Glutamatergic neuron (in vitro differentiated cells): Measurements from ENCODE around the gene FAM229A. TPM values are rescaled to one million over a fixed set of nuclear protein-coding genes. Genes with fewer than 3 reads are reported as not detected.

Experiments used
- DNase-seq: peaks from one replicate; pipeline ENCODE4 v3.0.0; 2022
- H3K27ac Mint-ChIP-seq: one replicate; pipeline ENCODE4 v1.8.0; 2020; ENCODE audit warnings: mild to moderate bottlenecking, mixed read lengths, inconsistent platforms; ENCODE audit not compliant: unreplicated experiment
- H3K27me3 Mint-ChIP-seq: one replicate; pipeline ENCODE4 v1.8.0; 2020; ENCODE audit warnings: mild to moderate bottlenecking, moderate library complexity, mixed read lengths, inconsistent platforms; ENCODE audit not compliant: unreplicated experiment
- H3K36me3 Mint-ChIP-seq: one replicate; pipeline ENCODE4 v1.8.0; 2020; ENCODE audit warnings: mild to moderate bottlenecking, mixed read lengths, inconsistent platforms; ENCODE audit not compliant: unreplicated experiment
- H3K4me1 Mint-ChIP-seq: one replicate; pipeline ENCODE4 v1.8.0; 2020; ENCODE audit warnings: mild to moderate bottlenecking, low read depth, mixed read lengths, inconsistent platforms; ENCODE audit not compliant: unreplicated experiment
- H3K4me3 Mint-ChIP-seq: one replicate; pipeline ENCODE4 v1.8.0; 2020; ENCODE audit warnings: mild to moderate bottlenecking, mixed read lengths, inconsistent platforms; ENCODE audit not compliant: unreplicated experiment
- H3K9me3 Mint-ChIP-seq: one replicate; pipeline ENCODE4 v1.8.0; 2020; ENCODE audit warnings: mild to moderate bottlenecking, moderate library complexity, mixed read lengths, inconsistent platforms; ENCODE audit not compliant: unreplicated experiment
- total RNA-seq: library from RNA; stranded (reverse); fragmentation: NEBNext Ultra II Directional; extraction: Animal tissue kit (Norgen Biotek cat#: 25700); gene quantifications from one replicate; pipeline ENCODE4 v1.2.1, GENCODE V29; 2021; ENCODE audit not compliant: unreplicated experiment
- TF ChIP-seq, protein P1 (sequence below): fragments of 200-600 bp; sonication (generic); IDR thresholded peaks from one replicate; pipeline ENCODE4 v1.5.0; 2021; ENCODE audit not compliant: partially characterized antibody, unreplicated experiment

The FAM229A gene
- total RNA-seq, 1 donor from 2014 or later, result 21.8 TPM

DNA sequence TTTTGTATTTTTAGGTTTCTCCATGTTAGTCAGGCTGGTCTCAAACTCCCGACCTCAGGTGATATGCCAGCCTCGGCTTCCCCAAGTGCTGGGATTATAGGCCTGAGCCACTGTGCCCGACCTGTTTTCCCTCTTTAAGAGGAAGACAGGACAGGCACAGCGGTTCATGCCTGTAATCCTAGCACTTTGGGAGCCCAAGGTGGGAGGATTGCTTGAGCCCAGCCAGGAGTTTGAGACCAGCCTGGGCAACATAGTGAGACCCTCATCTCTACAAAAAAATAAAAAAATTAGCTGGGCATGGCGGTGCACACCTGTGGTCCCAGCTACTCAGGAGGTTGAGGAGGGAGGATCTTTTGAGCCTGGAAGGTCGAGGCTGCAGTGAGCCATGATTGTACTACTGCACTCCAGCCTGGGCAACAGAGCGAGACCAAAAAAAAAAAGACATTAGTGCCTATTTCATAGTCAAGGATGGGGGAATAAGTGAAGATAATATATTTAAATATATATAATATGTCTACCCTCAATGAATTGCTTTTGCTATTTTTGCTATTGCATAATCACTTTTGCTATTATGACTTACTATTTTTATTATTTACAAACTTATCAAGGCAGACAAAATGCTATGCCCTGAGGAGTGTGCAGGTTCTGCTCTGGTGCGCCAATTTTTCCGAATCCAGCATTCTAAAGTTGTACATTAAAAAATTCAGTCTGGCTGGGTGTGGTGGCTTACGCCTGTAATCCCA, 44.0 kb downstream of the FAM229A start:
- no peaks in the 10 kb centered on the region for H3K36me3 Mint-ChIP-seq
- no peaks in the 10 kb centered on the region for H3K4me1 Mint-ChIP-seq
- H3K4me3 Mint-ChIP-seq, result no peak overlapping the region
- DNase-seq, result no peak
- no peak overlapping the region for H3K27ac Mint-ChIP-seq
- H3K9me3 Mint-ChIP-seq, result no peaks in the 10 kb centered on the region
- TF ChIP-seq, protein P1, sequence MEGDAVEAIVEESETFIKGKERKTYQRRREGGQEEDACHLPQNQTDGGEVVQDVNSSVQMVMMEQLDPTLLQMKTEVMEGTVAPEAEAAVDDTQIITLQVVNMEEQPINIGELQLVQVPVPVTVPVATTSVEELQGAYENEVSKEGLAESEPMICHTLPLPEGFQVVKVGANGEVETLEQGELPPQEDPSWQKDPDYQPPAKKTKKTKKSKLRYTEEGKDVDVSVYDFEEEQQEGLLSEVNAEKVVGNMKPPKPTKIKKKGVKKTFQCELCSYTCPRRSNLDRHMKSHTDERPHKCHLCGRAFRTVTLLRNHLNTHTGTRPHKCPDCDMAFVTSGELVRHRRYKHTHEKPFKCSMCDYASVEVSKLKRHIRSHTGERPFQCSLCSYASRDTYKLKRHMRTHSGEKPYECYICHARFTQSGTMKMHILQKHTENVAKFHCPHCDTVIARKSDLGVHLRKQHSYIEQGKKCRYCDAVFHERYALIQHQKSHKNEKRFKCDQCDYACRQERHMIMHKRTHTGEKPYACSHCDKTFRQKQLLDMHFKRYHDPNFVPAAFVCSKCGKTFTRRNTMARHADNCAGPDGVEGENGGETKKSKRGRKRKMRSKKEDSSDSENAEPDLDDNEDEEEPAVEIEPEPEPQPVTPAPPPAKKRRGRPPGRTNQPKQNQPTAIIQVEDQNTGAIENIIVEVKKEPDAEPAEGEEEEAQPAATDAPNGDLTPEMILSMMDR, result no peak
- no peaks in the 10 kb centered on the region for H3K27me3 Mint-ChIP-seq

DNA sequence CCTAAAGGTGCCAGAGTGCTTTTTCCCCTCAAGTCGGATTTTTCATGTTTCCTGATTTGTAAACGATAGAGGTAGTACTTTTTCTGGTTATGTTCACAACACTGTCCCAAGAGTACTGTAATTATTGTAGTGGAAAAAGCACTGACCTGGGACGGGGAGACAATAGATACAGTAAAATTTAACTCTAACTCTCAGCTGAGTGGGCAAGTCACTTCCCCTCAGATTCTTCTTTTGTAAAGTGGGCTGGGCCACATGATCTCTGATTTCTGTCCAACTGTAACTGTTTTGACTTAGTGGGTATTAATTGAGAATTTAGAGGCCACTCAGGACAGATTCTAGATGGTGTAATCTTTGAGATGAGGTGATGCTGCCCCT, 45.4 kb downstream of the FAM229A start:
- Mint-ChIP-seq H3K9me3 (no peaks in the 10 kb centered on the region), H3K4me3 (no peak overlapping the region), H3K36me3 (no peaks in the 10 kb centered on the region), H3K27me3 (no peaks in the 10 kb centered on the region), H3K27ac (no peak overlapping the region), H3K4me1 (no peaks in the 10 kb centered on the region)
- TF ChIP-seq, protein P1, result no peak
- DNase-seq, result no peak

DNA sequence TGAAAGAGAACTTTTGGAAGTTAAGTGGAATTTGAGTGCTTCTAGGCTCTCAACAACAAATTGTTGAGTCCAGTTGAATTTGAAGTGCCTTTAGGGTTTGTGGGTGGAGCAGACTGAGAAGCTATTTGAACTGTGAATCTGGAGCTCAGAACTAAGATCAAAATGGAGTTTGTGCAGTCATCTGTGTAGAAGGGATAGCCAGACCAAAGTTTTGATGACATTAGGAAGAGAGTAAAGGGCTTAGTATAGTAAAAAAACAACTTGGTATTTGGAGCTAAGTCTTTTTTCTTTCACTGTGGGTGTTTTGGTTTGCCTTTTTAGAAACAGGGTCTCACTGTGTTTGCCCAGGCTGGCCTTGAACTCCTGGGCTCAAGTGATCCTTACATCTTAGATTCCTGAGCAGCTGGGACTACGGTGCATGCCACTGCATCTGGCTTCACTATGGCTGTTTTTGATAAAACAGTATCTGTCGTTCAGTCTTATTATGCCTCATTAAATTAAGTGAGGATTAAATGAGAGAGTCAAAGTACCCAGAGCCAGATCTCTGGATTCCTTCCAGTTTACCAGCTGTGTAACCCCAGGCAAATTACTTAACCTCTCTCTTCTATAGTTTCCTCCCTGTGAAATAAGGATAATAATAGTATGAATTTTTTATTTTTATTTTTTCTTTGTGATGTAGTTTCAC, 50.4 kb downstream of the FAM229A start:
- Mint-ChIP-seq H3K4me1 (no peaks in the 10 kb centered on the region), H3K27ac (no peak overlapping the region), H3K9me3 (no peaks in the 10 kb centered on the region), H3K4me3 (no peak overlapping the region), H3K36me3 (no peaks in the 10 kb centered on the region), H3K27me3 (no peaks in the 10 kb centered on the region)
- TF ChIP-seq, protein P1, result no peak
- no peak for DNase-seq

Other genes starting within 250 kb of the FAM229A start
- 48.6 TPM for gene TXLNA, start 182.8 kb downstream of the FAM229A start, total RNA-seq
- 34.4 TPM for gene CCDC28B, start 161.9 kb downstream of the FAM229A start, total RNA-seq
- gene IQCC, start 156.8 kb downstream of the FAM229A start, total RNA-seq, result 2.7 TPM
- not detected for gene DCDC2B, start 153.4 kb downstream of the FAM229A start, total RNA-seq
- 21.8 TPM for gene TMEM234, start 140.1 kb downstream of the FAM229A start, total RNA-seq
- 103 TPM for gene EIF3I, start 140.1 kb downstream of the FAM229A start, total RNA-seq
- gene FAM167B, start 115.3 kb downstream of the FAM229A start, total RNA-seq, result 2.5 TPM
- gene LCK, start 111.2 kb downstream of the FAM229A start, total RNA-seq, result 0.37 TPM
- gene HDAC1, start 70.4 kb downstream of the FAM229A start, total RNA-seq, result 36.9 TPM
- gene MARCKSL1, start 26.3 kb downstream of the FAM229A start, total RNA-seq, result 912 TPM
- gene TSSK3, start 54 bp upstream of the FAM229A start, total RNA-seq, result 1.6 TPM
- 161 TPM for gene BSDC1, start 32.0 kb upstream of the FAM229A start, total RNA-seq
- gene ZBTB8B, start 102.6 kb upstream of the FAM229A start, total RNA-seq, result 0.44 TPM
- gene ZBTB8A, start 176.9 kb upstream of the FAM229A start, total RNA-seq, result 12.0 TPM